ENCODE data around the gene FAM111B. TPM values are rescaled to one million over a fixed set of nuclear protein-coding genes. Genes with fewer than 3 reads are reported as not detected.
"Not testable (repeated sequence)": the region's sequence is repeated elsewhere in the genome, so short reads cannot be mapped to it uniquely, and the experiment has no call there.

The FAM111B gene
- total RNA-seq (1.8 and 2.6 TPM in 2 replicates), polyA plus RNA-seq (0.44 and 3.5 TPM in 2 replicates)

DNA sequence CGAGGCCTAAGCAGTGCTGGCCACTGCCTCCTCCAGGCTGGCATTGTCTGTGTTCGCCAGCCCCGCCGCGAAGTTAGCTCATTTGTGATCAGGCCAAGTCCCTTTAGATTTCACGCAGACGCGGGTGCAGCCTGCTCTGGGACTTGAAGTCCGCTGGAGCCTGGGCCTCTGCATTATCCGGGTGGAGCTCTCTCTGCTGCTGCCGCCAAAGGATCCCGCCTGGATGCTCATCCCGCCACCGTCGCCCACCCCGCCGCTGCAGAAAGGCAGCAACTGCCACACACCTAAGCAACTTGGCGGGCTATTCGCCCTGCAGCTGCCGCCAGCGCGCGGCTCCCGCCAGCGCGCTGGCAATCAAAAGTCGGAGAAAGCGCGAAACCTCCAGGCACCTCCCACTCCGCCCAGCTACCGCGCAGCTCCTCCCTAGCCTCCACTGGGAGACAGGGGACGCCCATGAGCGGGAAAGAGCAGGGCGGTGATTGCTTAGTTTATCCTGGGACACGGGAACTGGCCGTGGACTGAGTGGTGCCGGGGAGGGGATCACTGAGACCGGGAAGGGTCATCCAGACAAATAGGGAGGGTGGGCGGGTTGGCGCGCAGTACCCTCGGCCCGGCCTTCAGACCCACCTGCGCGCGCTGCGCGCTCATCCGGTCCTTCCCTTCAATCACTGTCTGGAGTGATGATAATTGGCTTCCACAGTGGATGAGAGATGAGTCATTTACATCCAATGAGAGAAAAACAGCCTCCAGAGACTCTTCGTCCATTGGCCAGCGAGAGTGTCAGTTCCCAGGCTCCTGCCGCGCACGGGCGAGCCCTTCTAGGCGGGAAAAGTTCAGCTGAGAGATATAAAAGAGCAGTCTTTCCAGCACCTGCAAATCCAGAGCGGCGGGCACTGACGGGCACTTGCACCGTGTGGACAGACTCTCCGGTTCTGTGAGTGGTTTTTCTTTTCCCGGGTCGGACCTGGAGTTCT, at the start of gene FAM111B:
Gene FAM111B (plus strand): TSS at position 875 of the 974 bp plus-strand sequence. CDS start 2,389 bp downstream, outside the sequence.
- Histone ChIP-seq H3K27ac (no peak within 1 kb of the TSS), H3K27me3 (peaks cover 31% of the 10 kb centered on the region), H3K36me3 (no peaks in the 10 kb centered on the region), H3K9me3 (ENCODE audit: low read depth) (no peaks in the 10 kb centered on the region), H3K4me1 (ENCODE audit: low read depth) (no peaks in the 10 kb centered on the region), H3K4me3 (peak within 1 kb of the TSS; percentile 31)
- TF ChIP-seq, protein P1, sequence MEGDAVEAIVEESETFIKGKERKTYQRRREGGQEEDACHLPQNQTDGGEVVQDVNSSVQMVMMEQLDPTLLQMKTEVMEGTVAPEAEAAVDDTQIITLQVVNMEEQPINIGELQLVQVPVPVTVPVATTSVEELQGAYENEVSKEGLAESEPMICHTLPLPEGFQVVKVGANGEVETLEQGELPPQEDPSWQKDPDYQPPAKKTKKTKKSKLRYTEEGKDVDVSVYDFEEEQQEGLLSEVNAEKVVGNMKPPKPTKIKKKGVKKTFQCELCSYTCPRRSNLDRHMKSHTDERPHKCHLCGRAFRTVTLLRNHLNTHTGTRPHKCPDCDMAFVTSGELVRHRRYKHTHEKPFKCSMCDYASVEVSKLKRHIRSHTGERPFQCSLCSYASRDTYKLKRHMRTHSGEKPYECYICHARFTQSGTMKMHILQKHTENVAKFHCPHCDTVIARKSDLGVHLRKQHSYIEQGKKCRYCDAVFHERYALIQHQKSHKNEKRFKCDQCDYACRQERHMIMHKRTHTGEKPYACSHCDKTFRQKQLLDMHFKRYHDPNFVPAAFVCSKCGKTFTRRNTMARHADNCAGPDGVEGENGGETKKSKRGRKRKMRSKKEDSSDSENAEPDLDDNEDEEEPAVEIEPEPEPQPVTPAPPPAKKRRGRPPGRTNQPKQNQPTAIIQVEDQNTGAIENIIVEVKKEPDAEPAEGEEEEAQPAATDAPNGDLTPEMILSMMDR (IDR thresholded peaks at IDR 0.05; ENCODE audit: low read depth, low read length): no peak
- peak; percentile 77 to 91 for DNase-seq (ENCODE audit: low read depth in 1 of 2, low spot score in 1 of 2)

GRCh38 chr11:59058120-59059033, 48.7 kb upstream of the FAM111B start:
- H3K4me3 ChIP-seq: peak overlapping the region; percentile 32
- H3K4me1 ChIP-seq (ENCODE audit: low read depth); H3K9me3 ChIP-seq (ENCODE audit: low read depth); H3K27ac ChIP-seq; H3K36me3 ChIP-seq; H3K27me3 ChIP-seq: not testable (repeated sequence)
- TF ChIP-seq, protein P1 (IDR thresholded peaks at IDR 0.05; ENCODE audit: low read depth, low read length): peak; percentile 69
- DNase-seq (ENCODE audit: low read depth in 1 of 2, low spot score in 1 of 2): peak; percentile 89 to 90

DNA sequence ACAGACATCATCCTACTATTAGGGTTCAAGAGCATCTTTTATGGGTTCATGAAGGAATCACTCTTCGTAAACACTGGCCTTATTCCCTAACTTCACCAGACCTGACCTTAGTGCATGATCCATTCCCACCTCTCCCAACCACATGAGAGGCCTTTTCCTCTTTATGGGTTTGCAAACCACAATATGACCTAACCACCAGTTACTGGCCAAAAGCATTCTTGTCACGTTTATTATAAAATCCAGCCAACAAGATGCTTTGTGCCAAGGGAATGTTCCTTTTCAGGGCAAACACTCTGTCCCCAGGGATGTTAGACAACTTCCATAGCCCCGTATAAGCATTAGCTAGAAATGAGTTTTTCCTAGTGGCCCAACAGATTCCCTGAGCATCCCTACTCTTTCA, 46.9 kb upstream of the FAM111B start:
- DNase-seq (ENCODE audit: low read depth in 1 of 2, low spot score in 1 of 2): not testable (repeated sequence)

GRCh38 chr11:59062602-59063529, 44.2 kb upstream of the FAM111B start:
- Histone ChIP-seq H3K27ac (no peak overlapping the region), H3K36me3 (no peaks in the 10 kb centered on the region), H3K4me3 (no peak overlapping the region), H3K27me3 (peaks cover 11% of the 10 kb centered on the region), H3K9me3 (ENCODE audit: low read depth) (no peaks in the 10 kb centered on the region), H3K4me1 (ENCODE audit: low read depth) (no peaks in the 10 kb centered on the region)
- TF ChIP-seq, protein P1 (IDR thresholded peaks at IDR 0.05; ENCODE audit: low read depth, low read length): no peak
- DNase-seq (ENCODE audit: low read depth in 1 of 2, low spot score in 1 of 2): peak in 1 of 2 donors; percentile 9

More for the DNA sequence above, 46.9 kb upstream of the FAM111B start:
- H3K9me3 ChIP-seq (ENCODE audit: low read depth); H3K27ac ChIP-seq; H3K36me3 ChIP-seq; H3K27me3 ChIP-seq; H3K4me3 ChIP-seq; H3K4me1 ChIP-seq (ENCODE audit: low read depth): not testable (repeated sequence)

GRCh38 chr11:59063996-59064727, 42.9 kb upstream of the FAM111B start:
- DNase-seq (ENCODE audit: low read depth in 1 of 2, low spot score in 1 of 2); H3K36me3 ChIP-seq; H3K27ac ChIP-seq; H3K9me3 ChIP-seq (ENCODE audit: low read depth); H3K4me1 ChIP-seq (ENCODE audit: low read depth); H3K4me3 ChIP-seq: not testable (repeated sequence)
- peaks cover 16% of the 10 kb centered on the region for H3K27me3 ChIP-seq

Measured in cardiac muscle cell (in vitro differentiated cells and primary cell).